ENCODE results near the gene PKD2L1.

DNA sequence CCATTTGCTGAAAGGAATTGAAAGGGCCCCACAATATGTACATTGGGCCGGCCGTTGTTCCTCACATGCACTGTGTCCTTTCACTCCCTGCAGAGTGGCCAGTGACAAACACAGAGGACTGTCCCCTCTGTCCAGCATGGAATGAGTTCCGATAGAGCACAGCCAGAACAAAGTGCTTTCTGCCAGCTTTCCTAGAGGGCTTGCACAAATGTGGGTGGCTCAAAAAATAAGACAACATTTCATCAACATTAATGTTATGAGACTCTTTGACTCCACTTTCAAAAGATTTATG lies 2.4 kb downstream of the PKD2L1 start:
- TF ChIP-seq TAF1 (IDR thresholded peaks at IDR 0.05; ENCODE audit: borderline replicate concordance, insufficient read depth, low read length) (no peak), SIN3A (IDR thresholded peaks at IDR 0.05; ENCODE audit: borderline replicate concordance, insufficient read depth, low read length) (no peak), POLR2AphosphoS5 (IDR thresholded peaks at IDR 0.05; ENCODE audit: low read depth, low read length) (no peak)

Data from PFSK-1 (cell line).